ENCODE data around the gene MAPT.

Gene MAPT

GRCh38 chr17:46074540-46074939 lies 180.2 kb downstream of the MAPT start:
- DNase-seq = no peak

All from CD4-positive, alpha-beta T cell treated with Interleukin-21 for 1 hour (primary cell).